ENCODE results near the gene COPB1. TPM values are rescaled to one million over a fixed set of nuclear protein-coding genes. Genes with fewer than 3 reads are reported as not detected.

The COPB1 gene
- total and polyA plus RNA-seq, 9 of the 15 experiments (the other 6 are each of a cell fraction or from before 2014, with no cell fraction given): 64.7 to 188 (median 91.6) TPM

- intact Hi-C loops (cut with micrococcal nuclease): no loop called here
- ChIA-PET CTCF (ENCODE audit: low intra/inter-chr PET ratio) (no interaction called here), POLR2A (no interaction called here)
- TF ChIP-seq CEBPB (tag; IDR thresholded peaks at IDR 0.05): peak; percentile 61
- TF ChIP-seq TBL1XR1 (IDR thresholded peaks at IDR 0.05; ENCODE audit: low read length in 2 of 2): no peak
- TF ChIP-seq TARDBP (IDR thresholded peaks at IDR 0.05): no peak
- no peak for TF ChIP-seq RFX5 (IDR thresholded peaks at IDR 0.05; ENCODE audit: low read depth, low read length)
- no peak for TF ChIP-seq ZNF696 (CRISPR knock-in tag; conservative IDR thresholded peaks at IDR 0.05)
- no peak for TF ChIP-seq ZNF212 (CRISPR knock-in tag; IDR thresholded peaks at IDR 0.05)
- TF ChIP-seq HOMEZ (CRISPR knock-in tag; IDR thresholded peaks at IDR 0.05): no peak
- TF ChIP-seq PRPF4 (IDR thresholded peaks at IDR 0.05; ENCODE audit: insufficient read depth, low read depth, low read length, poor library complexity, severe bottlenecking): no peak
- no peak for TF ChIP-seq BRD4 (IDR thresholded peaks at IDR 0.05)
- no peak for TF ChIP-seq CEBPG (CRISPR knock-in tag; IDR thresholded peaks at IDR 0.05)
- peak in 1 of 2 experiments; percentile 68; a peak in 2 of 4 replicates for TF ChIP-seq CEBPG (tag; conservative IDR thresholded peaks at IDR 0.05 in 1 of 2, IDR thresholded peaks at IDR 0.05 in 1 of 2)
- TF ChIP-seq KLF1 (tag; IDR thresholded peaks at IDR 0.05): no peak
- no peak for TF ChIP-seq ZC3H8 (IDR thresholded peaks at IDR 0.05)
- TF ChIP-seq MBD1 (CRISPR knock-in tag; IDR thresholded peaks at IDR 0.05): no peak
- TF ChIP-seq POLR3G (IDR thresholded peaks at IDR 0.05; ENCODE audit: extremely low read depth, insufficient read length, insufficient replicate concordance): no peak
- no peak for TF ChIP-seq ZNF589 (CRISPR knock-in tag; IDR thresholded peaks at IDR 0.05; ENCODE audit: low read depth)
- TF ChIP-seq EZH2 (IDR thresholded peaks at IDR 0.05; ENCODE audit: borderline replicate concordance, low read depth, low read length): no peak
- no peak for TF ChIP-seq CBX5 (IDR thresholded peaks at IDR 0.05; ENCODE audit: borderline replicate concordance, low read depth)
- no peak for TF ChIP-seq MTA2 (IDR thresholded peaks at IDR 0.05; ENCODE audit: low read depth)
- 0 out of 2 replicates have a peak, but pooled peaks have one; percentile 20 for TF ChIP-seq POLR2AphosphoS5 (IDR thresholded peaks at IDR 0.05; ENCODE audit: control insufficient read depth, insufficient read depth, low read depth, low read length)
- no peak for TF ChIP-seq TAF1 (IDR thresholded peaks at IDR 0.05; ENCODE audit: control insufficient read depth, extremely low read depth, insufficient read depth, low read length, severe bottlenecking)
- TF ChIP-seq ZFP36 (IDR thresholded peaks at IDR 0.05; ENCODE audit: low read depth, low read length, partially characterized antibody): no peak
- in situ Hi-C loops (cut with MboI): no loop called here
- Histone ChIP-seq H3K9me3 (replicated peaks; ENCODE audit: control insufficient read depth, insufficient read depth, low read depth, low read length) (no peaks in the 10 kb centered on the region), H4K20me1 (replicated peaks; ENCODE audit: control insufficient read depth, insufficient read depth, low read length) (no peaks in the 10 kb centered on the region), H3K36me3 (ENCODE audit: control insufficient read depth, insufficient read depth, low read length) (peaks cover 91% of the 10 kb centered on the region), H3K27me3 (ENCODE audit: control insufficient read depth in 2 of 2, insufficient read depth in 2 of 2, low read length in 2 of 2) (no peaks in the 10 kb centered on the region), H2AFZ (ENCODE audit: low read depth, low read length) (no peak overlapping the region), H3K4me1 (replicated peaks in 1 of 2; ENCODE audit: control insufficient read depth in 2 of 2, insufficient read depth in 2 of 2, low read length in 2 of 2) (peaks cover 0 to 6% of the 10 kb centered on the region in 2 experiments; a peak in 2 of 5 replicates), H3K9me1 (ENCODE audit: control insufficient read depth, insufficient read depth, low read length) (no peaks in the 10 kb centered on the region), H3K79me2 (ENCODE audit: control insufficient read depth, insufficient read depth, low read length) (peaks cover 46% of the 10 kb centered on the region), H3K4me3 (no peak overlapping the region), H3K9ac (ENCODE audit: insufficient read depth in 1 of 2, low read depth in 2 of 2, low read length in 2 of 2) (no peak overlapping the region), H3K4me2 (ENCODE audit: insufficient read depth, low read length) (no peak overlapping the region), H3K27ac (ENCODE audit: extremely low read depth, low read depth, low read length) (no peak overlapping the region)
- no peak for DNase-seq (ENCODE audit: extremely low read depth in 1 of 4, low spot score in 3 of 4)
- ATAC-seq: no peak
- BruUV-seq (replicated peaks): no TSS peak
- WGBS (ENCODE audit: insufficient coverage, low coverage, missing lambda C conversion rate): 93% methylated on average over 4 of the region's 4 CpGs
- no peak for FAIRE-seq
Observed at GRCh38 chr11:14513800-14514199, 14.2 kb upstream of the COPB1 start.

Measured in K562 (cell line).